ENCODE data around the gene GPAM.

GPAM gene

DNA sequence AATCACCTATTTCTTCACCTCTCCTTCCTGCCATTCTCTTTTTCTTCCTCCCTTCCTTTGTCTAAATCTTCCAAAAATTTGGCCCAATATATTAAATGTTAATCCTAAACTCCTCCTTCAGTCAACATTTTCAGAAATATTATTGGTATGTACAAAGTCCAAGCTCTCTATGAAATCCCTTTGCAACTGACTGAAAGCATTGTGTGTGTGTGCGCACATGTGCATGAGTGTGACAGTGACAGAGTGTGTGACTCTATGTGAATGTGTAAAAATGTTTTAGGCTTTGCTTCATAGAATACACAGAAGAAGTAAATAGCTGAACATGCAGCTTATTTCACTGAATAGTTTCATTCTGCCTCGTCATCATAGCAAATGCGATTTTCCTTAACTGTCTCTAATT is 7.0 kb downstream of the GPAM start:
- DNase-seq = no peak

- DNase-seq = no peak
Observed at GRCh38 chr10:112175409-112175808, 8.2 kb downstream of the GPAM start.

- no peak for DNase-seq
Observed at GRCh38 chr10:112173206-112173605, 10.4 kb downstream of the GPAM start.

GRCh38 chr10:112168733-112169132 is 14.8 kb downstream of the GPAM start:
- no peak for DNase-seq

DNA sequence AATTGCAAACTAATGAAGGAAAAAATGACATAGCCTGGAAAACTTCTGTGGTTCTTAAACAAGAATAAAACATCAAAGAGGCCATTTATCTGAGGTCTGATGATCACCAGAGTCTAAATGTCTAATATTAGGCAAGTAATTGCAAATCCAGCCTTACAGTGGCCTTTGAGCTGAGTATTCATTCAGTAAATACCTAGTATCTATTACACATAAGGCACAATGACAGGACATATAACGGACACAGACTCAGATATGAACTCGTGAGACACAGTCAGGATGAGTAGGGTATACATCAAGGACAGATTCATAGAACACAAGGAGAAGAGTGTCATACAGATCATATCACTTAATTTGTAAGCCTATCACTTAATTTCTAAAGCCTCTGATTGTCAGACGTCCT is 16.8 kb downstream of the GPAM start:
- DNase-seq = no peak

GRCh38 chr10:112161757-112162518 is 21.6 kb downstream of the GPAM start:
- DNase-seq = no peak

GRCh38 chr10:112160834-112161233 is 22.7 kb downstream of the GPAM start:
- DNase-seq = no peak

GRCh38 chr10:112159469-112159868 is 24.1 kb downstream of the GPAM start:
- no peak for DNase-seq

GRCh38 chr10:112151524-112152039 is 32.0 kb downstream of the GPAM start:
- no peak for DNase-seq

- DNase-seq = no peak
Observed at GRCh38 chr10:112148331-112148730, 35.2 kb downstream of the GPAM start.

DNA sequence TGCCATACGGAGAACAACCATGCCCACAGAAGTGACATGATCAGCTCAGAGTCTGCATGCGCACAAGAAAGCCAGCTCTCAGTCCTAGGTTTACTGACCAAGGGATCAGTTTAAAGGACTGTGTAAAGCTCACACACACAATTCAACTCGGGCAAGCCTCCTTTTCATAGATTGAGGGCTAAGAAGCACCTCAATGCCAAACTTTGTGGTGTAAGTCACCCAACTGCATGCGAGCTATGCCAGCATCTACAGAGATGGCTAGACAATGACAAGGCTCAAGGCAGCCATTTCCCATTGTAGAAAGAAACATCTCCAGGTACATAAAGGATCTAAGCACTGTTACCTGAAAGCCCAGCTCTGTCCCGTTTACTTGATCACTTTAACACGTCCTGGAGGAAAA is 36.8 kb downstream of the GPAM start:
- DNase-seq = no peak

- DNase-seq = no peak
Observed at GRCh38 chr10:112145263-112145662, 38.3 kb downstream of the GPAM start.

DNA sequence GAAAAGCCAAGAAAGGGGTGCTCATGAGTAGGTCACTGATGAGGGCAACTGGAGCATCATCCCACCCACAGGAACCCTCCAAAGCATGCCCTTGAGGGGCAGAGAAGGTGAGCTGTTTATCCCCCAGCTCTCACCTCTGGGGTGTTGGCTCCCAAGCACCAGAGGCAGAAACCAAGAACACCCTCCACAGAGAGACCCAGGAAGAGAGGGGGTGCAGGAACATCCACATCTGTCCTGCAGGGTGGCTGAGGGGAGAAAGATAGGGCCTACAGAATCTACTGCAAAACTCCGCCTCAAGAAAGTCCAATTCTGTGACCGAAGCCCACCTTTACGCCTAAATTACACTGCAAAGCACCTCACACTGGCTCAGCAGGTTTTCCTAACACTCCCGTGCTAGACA is 40.1 kb downstream of the GPAM start:
- DNase-seq = no peak

DNA sequence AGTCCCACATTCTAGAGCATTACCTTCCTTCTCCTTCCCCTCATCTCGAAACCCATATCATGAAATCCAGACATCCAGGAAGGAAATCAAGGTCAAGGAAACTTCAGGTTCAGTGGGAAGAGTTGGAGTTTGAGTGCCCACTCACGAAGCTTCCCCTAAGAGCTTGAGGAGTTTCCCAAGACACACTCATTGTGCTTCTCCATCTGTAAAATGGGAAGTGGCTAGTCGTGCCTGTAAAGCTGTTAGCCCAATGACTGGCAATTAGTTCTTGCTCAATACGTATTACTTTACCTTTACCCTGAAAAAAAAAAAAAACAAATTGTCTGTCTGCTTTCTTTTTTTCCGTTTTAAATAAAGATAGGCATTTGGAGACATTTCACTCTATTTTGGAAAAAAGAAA is 42.3 kb downstream of the GPAM start:
- no peak for DNase-seq

- DNase-seq = peak; percentile 29
Observed at GRCh38 chr10:112140110-112140970, 43.2 kb downstream of the GPAM start.

DNA sequence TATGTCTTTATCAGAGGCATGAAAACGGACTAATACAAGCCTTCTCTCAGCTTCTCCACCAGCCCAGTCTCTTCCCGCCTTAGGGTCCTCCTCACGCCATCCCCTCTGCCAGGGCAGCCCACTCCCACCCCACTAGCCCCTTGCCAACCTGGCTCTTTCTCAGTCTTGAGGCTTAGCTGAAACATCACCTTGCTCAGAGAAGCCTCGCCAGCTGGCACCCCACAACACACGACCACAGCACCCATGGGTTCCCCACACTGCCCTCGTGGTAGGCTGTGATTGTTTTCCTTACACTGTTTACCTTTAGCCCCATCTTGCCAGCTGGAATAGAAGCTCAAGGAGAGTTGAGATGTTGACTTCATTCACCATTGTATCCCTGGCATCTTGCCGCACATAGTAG is 44.4 kb downstream of the GPAM start:
- DNase-seq = no peak

- peak; percentile 40 for DNase-seq
Observed at GRCh38 chr10:112137154-112137987, 46.2 kb downstream of the GPAM start.

DNA sequence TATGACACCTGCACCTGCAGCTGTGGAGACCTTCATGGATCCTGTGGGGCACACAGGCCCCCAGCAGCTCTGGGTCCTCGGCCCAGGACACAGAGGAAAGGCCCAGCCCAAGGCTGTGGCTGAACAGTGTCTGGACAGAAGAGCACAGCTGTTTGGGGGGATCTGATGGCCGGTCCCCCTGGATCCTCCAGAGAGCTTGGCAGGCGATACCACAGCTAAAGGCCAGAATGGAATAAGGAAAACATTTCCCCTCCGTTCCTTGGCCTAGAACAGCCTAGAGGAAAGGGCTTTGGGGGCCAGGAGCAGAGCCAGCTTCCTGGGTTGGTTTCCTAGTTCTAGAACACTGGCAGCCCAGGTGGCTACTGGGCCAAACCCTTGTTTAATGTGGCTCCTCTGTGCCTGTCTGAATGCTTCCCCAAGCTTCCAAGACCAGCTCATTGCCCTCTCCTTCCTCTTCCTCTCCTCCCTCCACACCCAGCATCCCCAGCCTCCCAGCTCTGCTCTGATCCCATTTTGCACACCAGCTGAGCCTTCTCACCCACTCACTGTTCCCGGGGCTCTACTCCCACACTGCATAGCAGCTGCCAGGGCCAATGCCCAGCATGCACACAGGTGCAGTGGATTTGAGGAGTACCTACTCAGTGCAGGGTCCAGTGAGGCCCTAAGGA is 46.9 kb downstream of the GPAM start:
- DNase-seq = no peak

- DNase-seq = no peak
Observed at GRCh38 chr10:112135604-112136003, 48.0 kb downstream of the GPAM start.

DNA sequence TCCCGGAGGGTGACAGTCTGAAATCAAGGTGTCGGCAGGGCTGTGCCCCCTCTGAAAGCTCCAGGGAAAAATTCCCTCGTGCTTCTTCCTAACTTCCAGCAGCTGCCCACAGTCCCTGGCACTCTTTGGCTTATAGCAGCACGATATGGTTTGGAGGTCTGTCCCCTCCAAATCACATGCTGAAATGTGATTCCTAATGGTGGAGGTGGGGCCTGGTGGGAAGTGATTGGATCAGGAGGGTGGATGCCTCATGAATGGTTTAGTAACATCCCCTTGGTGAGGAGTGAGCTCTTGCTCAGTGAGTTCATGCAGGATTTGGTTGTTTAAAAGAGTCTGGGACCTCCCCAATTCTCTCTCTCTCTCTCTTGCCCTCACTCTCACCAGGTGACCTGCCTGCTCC is 51.1 kb downstream of the GPAM start:
- DNase-seq = no peak

GRCh38 chr10:112131996-112132395 is 51.6 kb downstream of the GPAM start:
- no peak for DNase-seq

- no peak for DNase-seq
Observed at GRCh38 chr10:112131346-112131745, 52.2 kb downstream of the GPAM start.

GRCh38 chr10:112126901-112127300 is 56.7 kb downstream of the GPAM start:
- DNase-seq = no peak

Data from activated T-cell treated with anti-CD3 and anti-CD28 coated beads for 4 hours (primary cell).